Skeletal muscle tissue (tissue), 4 donors: Measurements from ENCODE around the gene GPX2. TPM values are rescaled to one million over a fixed set of nuclear protein-coding genes. Genes with fewer than 3 reads are reported as not detected.
"Not testable (repeated sequence)": the region's sequence is repeated elsewhere in the genome, so short reads cannot be mapped to it uniquely, and the experiment has no call there.

Experiments used
- H3K27ac ChIP-seq: one replicate; pipeline ENCODE4 v1.7.0; 2013; ENCODE audit warnings: mild to moderate bottlenecking, low read depth, low read length, inconsistent platforms
- H3K27me3 ChIP-seq, 3 donors: one replicate each; pipeline ENCODE4 v1.7.0; 2013; ENCODE audit warnings: low read length in 3 of 3; ENCODE audit not compliant: control insufficient read depth in 3 of 3, insufficient read depth in 3 of 3
- H3K36me3 ChIP-seq, 3 donors: one replicate each; pipeline ENCODE4 v1.7.0; 2013; ENCODE audit warnings: low read length in 3 of 3; ENCODE audit not compliant: control insufficient read depth in 3 of 3, insufficient read depth in 3 of 3
- H3K4me1 ChIP-seq, 3 donors: one replicate each; pipeline ENCODE4 v1.7.0; 2013; ENCODE audit warnings: low read length in 3 of 3, mild to moderate bottlenecking in 3 of 3; ENCODE audit not compliant: control insufficient read depth in 3 of 3, insufficient read depth in 3 of 3
- H3K4me3 ChIP-seq, 3 donors: one replicate each; pipeline ENCODE4 v1.7.0; 2013; ENCODE audit warnings: low read length in 3 of 3
- H3K9ac ChIP-seq, 3 donors: one replicate each; pipeline ENCODE4 v1.7.0; 2013; ENCODE audit warnings: low read length in 3 of 3, mild to moderate bottlenecking in 3 of 3, moderate library complexity in 2 of 3, low read depth in 1 of 3
- H3K9me3 ChIP-seq, 3 donors: one replicate each; pipeline ENCODE4 v1.7.0; 2013; ENCODE audit warnings: low read length in 3 of 3; ENCODE audit not compliant: control insufficient read depth in 3 of 3
- total RNA-seq: library from RNA; depleted of rRNA; stranded (reverse); fragments of >200 nt; gene quantifications from one replicate; pipeline ENCODE4 v1.2.3, GENCODE V29; 2014
- donor health status: Osteomylitis.

GPX2 gene
- total RNA-seq, 1 donor from 2014 or later: not detected

DNA sequence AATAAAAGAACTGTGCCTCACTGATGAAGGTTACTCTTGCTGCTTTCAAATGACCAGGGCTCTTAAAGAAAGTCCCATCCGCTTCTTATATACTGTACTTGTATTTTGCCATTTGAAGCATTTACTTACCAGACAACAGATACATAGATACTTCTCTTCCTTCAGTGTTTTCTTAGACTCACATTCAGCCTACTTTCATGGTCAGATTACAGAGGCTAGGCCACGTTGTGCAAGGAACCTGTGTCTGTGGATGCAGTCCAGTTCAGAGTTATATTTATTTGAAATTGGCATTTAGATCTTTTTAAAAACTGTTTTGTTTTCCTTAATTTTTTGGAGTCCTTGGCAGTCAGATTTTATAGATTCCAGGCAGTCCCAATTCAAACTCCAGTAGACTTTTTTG, 22.1 kb downstream of the GPX2 start:
- no peak overlapping the region for H3K27ac ChIP-seq
- peaks cover 11 to 17% (median 15%) of the 10 kb centered on the region in 3 donors for H3K4me1 ChIP-seq
- H3K9me3 ChIP-seq: no peaks in the 10 kb centered on the region

DNA sequence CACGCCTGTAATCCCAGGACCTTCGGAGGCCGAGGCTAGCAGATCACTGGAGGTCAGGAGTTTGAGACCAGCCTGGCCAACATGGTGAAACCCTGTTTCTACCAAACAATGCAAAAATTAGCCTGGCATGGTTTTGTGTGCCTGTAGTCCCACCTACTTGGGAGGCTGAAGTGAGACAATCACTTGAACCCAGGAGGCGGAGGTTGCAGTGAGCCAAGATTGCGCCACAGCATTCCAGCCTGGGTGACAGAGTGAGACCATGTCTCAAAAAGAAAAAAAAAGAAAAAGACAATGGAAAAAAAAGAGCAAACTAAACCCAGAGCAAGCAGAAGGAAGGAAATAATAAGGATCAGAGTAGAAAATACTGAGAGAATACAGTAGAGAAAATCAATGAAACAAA, 22.9 kb downstream of the GPX2 start:
- peaks cover 18 to 24% (median 22%) of the 10 kb centered on the region in 3 donors for H3K4me1 ChIP-seq
- no peaks in the 10 kb centered on the region for H3K9me3 ChIP-seq
- no peak overlapping the region for H3K27ac ChIP-seq
- H3K4me3 ChIP-seq: no peak overlapping the region
- H3K36me3 ChIP-seq: peaks cover 3 to 8% (median 6%) of the 10 kb centered on the region in 3 donors
- H3K27me3 ChIP-seq: no peaks in the 10 kb centered on the region
- no peak overlapping the region for H3K9ac ChIP-seq

More for the DNA sequence above, 22.1 kb downstream of the GPX2 start:
- no peak overlapping the region for H3K9ac ChIP-seq
- no peaks in the 10 kb centered on the region for H3K27me3 ChIP-seq
- H3K4me3 ChIP-seq: no peak overlapping the region
- H3K36me3 ChIP-seq: peaks cover 5 to 13% (median 12%) of the 10 kb centered on the region in 3 donors

GRCh38 chr14:64919215-64919614, 23.3 kb downstream of the GPX2 start:
- Histone ChIP-seq H3K36me3 (peaks cover 0 to 4% (median 3%) of the 10 kb centered on the region in 3 donors), H3K4me1 (peaks cover 18 to 24% (median 22%) of the 10 kb centered on the region in 3 donors), H3K27ac (no peak overlapping the region), H3K9ac (no peak overlapping the region), H3K9me3 (no peaks in the 10 kb centered on the region), H3K27me3 (no peaks in the 10 kb centered on the region), H3K4me3 (no peak overlapping the region)

GRCh38 chr14:64918216-64918615, 24.3 kb downstream of the GPX2 start:
- H3K27me3 ChIP-seq: no peaks in the 10 kb centered on the region
- H3K36me3 ChIP-seq: no peaks in the 10 kb centered on the region
- no peak overlapping the region for H3K9ac ChIP-seq
- H3K4me3 ChIP-seq: no peak overlapping the region
- no peak overlapping the region for H3K27ac ChIP-seq
- peaks cover 18 to 24% (median 22%) of the 10 kb centered on the region in 3 donors for H3K4me1 ChIP-seq
- H3K9me3 ChIP-seq: no peaks in the 10 kb centered on the region

DNA sequence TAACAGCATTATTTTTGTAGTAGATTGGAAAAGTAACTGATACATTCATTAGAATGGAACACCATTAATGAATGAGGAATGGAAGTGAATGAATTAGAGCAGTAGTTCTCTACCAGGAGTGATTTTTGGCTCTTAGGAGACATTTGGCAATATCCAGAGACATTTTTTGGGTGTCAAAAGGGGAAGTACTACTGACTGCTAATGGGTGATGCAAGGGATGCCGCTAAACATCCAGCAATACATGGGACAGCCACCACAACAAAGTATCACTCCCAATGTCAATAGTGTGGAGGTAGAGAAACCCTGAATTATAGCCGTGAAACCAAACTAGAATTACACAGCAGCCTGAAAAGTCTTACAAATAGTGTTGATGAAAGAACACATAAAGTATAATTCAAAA, 26.7 kb downstream of the GPX2 start:
- peaks cover 18 to 24% (median 22%) of the 10 kb centered on the region in 3 donors for H3K4me1 ChIP-seq
- no peak overlapping the region for H3K27ac ChIP-seq
- H3K36me3 ChIP-seq: no peaks in the 10 kb centered on the region
- no peaks in the 10 kb centered on the region for H3K9me3 ChIP-seq
- H3K9ac ChIP-seq: no peak overlapping the region
- H3K27me3 ChIP-seq: no peaks in the 10 kb centered on the region
- H3K4me3 ChIP-seq: peak overlapping the region in 2 of 3 donors; percentile 84 to 92

GRCh38 chr14:64915029-64915424, 27.5 kb downstream of the GPX2 start:
- no peaks in the 10 kb centered on the region for H3K36me3 ChIP-seq
- peaks cover 18 to 24% (median 22%) of the 10 kb centered on the region in 3 donors for H3K4me1 ChIP-seq
- H3K9ac ChIP-seq: peak overlapping the region; percentile 97 to 99 (median 98)
- no peaks in the 10 kb centered on the region for H3K9me3 ChIP-seq
- H3K27me3 ChIP-seq: no peaks in the 10 kb centered on the region
- H3K4me3 ChIP-seq: peak overlapping the region; percentile 84 to 97 (median 92)
- peak overlapping the region; percentile 94 for H3K27ac ChIP-seq

DNA sequence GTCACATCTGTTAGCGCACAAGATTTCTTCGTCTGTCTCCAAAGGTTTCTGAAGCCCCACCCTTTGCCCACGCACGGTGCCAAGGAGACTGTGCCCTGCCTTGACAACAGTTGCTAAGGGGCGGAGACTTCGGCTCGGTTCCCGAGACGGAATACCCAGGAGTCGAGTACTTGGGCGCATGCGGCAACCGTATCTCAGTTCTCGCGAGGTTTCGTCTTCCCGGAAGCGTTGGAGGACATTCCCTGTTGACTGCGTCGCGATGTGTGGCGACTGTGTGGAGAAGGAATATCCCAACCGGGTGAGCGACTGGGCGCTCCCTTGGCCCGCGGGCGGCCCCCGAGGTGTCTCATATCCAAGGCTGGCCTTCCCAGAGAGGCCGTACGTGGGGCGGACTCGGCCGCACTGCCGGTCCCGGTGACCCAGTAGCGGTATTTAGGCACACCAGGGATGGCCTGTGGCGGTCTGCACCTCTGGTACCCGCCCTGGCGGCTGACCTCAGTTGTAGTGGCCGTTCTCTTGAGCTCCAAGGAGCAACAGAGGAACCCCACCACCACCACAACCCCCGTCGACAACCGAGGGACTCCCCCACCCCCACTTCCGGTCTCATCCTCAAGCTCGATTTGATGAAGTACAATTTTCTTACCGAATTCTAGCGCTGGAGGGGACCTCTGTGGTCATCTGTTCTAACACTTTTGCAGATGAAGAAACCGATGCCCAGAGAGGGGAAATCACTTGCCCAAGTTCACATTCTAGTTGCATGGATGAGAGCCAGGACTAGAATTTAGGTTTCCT, 28.1 kb downstream of the GPX2 start, which contains the start of gene CHURC1:
Gene CHURC1, plus strand, starts transcription at position 219 of the 792 bp plus-strand sequence. Its CDS starts 41 bp downstream, at position 260.
- Histone ChIP-seq H3K9me3 (no peaks in the 10 kb centered on the region), H3K27me3 (no peaks in the 10 kb centered on the region), H3K4me3 (peak within 1 kb of the TSS; percentile 84 to 97 (median 92)), H3K9ac (peak within 1 kb of the TSS; percentile 97 to 99 (median 98)), H3K36me3 (no peaks in the 10 kb centered on the region), H3K27ac (peak within 1 kb of the TSS; percentile 94), H3K4me1 (peaks cover 18 to 22% (median 21%) of the 10 kb centered on the region in 3 donors)

- Histone ChIP-seq H3K9ac (peak overlapping the region in 1 of 3 donors; percentile 97), H3K27ac (peak overlapping the region; percentile 94), H3K4me1 (peaks cover 17 to 18% (median 18%) of the 10 kb centered on the region in 3 donors)
- H3K27me3 ChIP-seq, H3K36me3 ChIP-seq, H3K9me3 ChIP-seq, H3K4me3 ChIP-seq: not testable (repeated sequence)
Measured at GRCh38 chr14:64913477-64913876, 29.1 kb downstream of the GPX2 start.

DNA sequence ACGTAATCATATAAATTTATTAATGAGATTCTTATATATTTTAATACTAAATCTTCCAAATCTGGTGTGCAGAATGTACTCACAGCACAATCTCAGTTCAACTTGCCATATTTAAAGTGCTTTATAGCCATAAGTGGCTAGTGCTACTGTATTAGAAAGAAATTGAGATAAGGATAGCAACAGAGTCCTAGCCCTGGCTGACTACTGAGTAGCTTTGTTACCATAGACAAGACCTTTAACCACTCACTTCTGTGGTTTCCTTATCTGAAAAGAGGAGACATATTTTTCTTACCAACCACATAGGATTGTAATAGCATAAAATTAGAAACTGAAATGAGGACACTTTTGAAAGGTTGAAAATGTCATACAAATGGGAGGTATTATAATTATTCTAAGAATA, 30.3 kb downstream of the GPX2 start:
- Histone ChIP-seq H3K9me3 (no peaks in the 10 kb centered on the region), H3K4me3 (no peak overlapping the region), H3K36me3 (no peaks in the 10 kb centered on the region), H3K4me1 (peaks cover 13 to 15% (median 14%) of the 10 kb centered on the region in 3 donors), H3K27me3 (no peaks in the 10 kb centered on the region), H3K27ac (no peak overlapping the region), H3K9ac (no peak overlapping the region)

GRCh38 chr14:64910847-64911495, 31.6 kb downstream of the GPX2 start:
- H3K4me3 ChIP-seq: no peak overlapping the region
- peaks cover 11 to 13% (median 12%) of the 10 kb centered on the region in 3 donors for H3K4me1 ChIP-seq
- no peaks in the 10 kb centered on the region for H3K27me3 ChIP-seq
- H3K9ac ChIP-seq: no peak overlapping the region
- H3K9me3 ChIP-seq: no peaks in the 10 kb centered on the region
- no peak overlapping the region for H3K27ac ChIP-seq
- no peaks in the 10 kb centered on the region for H3K36me3 ChIP-seq
